NCI-H526 (cell line): Measurements from ENCODE around the gene C1R.

ENCODE experiments used
- DNase-seq, 2 experiments: peaks; one replicate each; lab custom pipeline; 2025; lab: John Stamatoyannopoulos, UW

The C1R gene

GRCh38 chr12:7099290-7099996, 7.2 kb upstream of the C1R start:
- DNase-seq = peak in 1 of 2 experiments; percentile 6

GRCh38 chr12:7096979-7097378, 4.7 kb upstream of the C1R start:
- DNase-seq = no peak

DNA sequence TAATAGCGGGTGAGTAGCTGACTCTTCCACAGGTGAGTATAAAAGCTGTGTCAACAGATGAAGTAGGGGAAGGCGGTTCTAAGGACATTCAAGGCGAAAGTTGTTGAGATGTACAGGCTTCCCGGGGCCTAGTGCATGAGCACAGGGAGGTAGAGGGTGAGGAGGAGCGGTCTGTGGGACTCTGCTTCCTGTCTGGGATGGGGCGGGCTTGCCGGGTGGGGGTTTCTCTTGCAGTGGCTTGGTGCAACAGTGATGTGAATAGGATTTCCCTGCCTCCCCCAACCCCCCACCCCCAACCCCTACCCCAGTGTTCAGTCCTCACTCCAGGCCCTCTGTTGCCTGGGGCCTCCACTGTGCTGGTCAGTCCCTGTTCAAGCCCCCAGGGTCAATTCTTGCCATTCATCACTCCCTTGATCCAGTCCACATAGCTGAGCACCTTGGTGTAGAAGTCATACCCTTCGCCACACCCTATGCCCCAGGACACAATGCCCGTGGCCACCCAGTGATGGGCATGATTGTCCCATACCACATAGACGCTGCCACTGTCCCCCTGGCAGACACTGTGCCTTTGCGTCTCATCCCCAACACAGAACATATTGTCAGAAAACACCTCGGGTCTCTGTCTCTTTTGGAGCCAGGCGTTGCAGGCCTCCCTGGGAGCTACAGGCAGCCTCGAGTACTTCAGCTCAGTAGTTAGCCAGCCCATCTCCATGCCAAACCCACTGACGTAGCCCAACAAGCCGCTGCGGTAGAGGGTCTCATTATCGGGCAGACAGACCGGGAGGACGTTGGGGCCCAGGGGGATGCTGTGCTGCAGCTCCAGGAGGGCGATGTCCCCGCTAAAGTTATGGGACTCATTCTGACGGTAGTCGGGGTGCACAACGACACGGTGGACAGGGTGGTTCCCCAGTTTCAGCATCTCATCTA, 4.0 kb upstream of the C1R start:
- no peak for DNase-seq

DNA sequence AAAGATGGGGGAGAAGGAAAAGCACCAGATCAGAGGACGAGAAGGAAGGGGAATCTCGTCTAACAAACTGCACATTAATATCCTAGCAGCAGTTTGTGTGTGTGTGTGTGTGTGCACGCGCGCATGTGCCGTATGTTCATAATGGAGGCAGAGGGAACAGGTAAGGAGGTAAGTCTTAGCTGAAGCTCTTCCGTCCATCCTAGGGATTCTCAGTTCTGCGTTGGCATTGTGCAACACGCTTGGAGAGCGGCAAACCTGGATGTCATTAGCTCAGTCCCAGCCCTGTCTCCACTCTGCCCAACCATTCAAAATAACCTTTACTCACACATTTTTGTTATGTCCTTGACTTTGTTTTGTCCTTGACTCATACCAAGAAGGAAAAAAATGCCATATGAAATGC, 1.6 kb upstream of the C1R start:
- peak in 1 of 2 experiments; percentile 21 for DNase-seq

GRCh38 chr12:7093486-7093885, 1.2 kb upstream of the C1R start:
- no peak for DNase-seq

GRCh38 chr12:7092986-7093460, 778 bp upstream of the C1R start:
- no peak for DNase-seq

DNA sequence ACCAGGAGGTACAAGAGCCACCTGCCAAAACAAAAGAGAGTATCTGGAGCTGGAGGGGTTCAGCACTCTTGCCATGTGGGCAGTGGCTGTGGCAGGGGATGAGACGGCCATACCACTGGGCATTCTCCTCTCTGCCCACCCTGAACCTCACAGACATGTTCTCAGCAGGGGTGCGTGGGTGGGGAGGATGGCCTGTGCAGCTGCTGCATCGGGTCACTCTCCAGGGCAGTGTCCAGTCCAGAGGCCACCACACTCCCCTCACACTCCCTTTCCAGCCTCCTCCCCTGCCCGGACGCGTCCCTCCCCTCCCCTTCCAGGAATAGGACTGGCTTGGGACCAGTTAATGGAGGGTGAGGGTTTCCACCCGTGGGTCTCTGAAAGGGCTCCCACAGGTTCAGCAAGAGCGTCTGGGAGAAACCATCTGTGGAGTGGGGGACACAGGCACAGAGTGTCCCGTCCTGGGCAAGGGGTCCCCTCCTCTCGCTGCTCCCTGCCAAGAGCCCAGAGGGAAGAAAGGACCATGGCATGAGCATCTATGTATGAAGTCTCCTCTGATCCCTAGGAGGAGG, 501 bp downstream of the C1R start:
- no peak for DNase-seq

GRCh38 chr12:7091171-7091570, 1.1 kb downstream of the C1R start:
- no peak for DNase-seq

GRCh38 chr12:7090222-7090998, 1.8 kb downstream of the C1R start:
- DNase-seq = no peak

DNA sequence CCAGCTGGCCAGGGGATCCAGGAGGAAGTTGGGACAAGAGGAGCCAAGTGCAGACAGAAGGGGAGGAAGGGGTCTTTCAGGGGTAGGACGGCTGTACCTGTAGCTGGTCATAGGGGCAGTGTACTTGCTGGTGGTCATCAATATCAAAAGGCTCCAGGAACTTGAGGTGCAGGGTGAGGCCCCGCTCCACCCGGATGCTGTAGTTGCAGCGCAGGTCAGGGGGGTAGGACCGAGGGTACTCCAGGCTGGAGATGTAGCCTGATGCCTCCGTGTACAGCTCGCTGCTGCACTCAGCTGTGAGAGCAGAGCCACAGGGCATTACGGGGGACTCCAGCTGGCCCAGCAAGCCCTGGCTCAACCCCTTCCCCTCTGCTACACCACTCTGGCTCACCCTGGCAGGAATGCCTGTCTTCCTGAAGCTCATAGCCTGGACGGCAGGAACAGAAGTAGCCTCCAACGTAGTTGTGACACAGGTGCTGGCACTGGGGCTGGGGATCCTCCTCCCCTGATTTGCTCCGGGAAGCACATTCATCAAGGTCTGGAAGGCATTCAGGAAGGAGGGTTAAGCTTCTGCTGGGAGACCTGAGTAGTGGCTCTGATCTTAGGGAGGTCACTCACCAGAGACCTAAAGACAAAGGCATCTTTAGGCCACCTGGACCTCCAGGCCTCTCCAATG, 2.9 kb downstream of the C1R start:
- no peak for DNase-seq

DNA sequence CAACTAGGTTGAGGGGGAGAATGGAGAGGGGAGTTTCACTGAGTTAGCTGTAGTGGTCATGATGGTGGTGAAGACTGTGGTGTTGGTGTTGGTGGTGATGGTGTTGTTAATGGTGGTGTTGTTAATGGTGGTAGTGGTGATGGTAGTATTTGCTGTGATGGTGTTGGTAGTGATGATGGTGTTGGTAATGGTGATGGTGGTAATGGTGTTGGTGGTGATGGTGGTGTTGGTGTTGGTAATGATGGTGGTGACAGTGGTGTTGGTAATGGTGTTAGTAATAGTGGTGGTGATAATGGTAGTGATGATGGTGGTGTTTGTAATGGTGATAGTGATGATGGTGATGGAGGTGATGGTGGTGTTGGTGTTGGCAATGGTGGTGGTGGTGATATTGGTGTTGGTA, 9.1 kb downstream of the C1R start:
- DNase-seq = no peak

GRCh38 chr12:7081037-7081436, 11.2 kb downstream of the C1R start:
- DNase-seq = no peak

DNA sequence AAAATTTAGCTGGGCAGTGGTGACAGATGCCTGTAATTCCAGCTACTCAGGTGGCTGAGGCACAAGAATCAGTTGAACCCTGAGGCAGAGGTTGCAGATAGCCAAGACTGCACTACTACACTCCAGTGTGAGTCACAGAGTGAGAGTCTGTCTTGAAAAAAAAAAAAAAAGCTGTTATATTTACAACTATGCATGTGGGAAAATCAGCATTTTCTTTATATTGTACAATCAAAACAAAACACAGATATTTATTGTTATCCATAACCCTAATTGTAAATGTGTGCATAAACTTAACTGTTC, 12.5 kb downstream of the C1R start:
- DNase-seq = no peak

- peak in 1 of 2 experiments; percentile 5 for DNase-seq
Observed at GRCh38 chr12:7078163-7078562, 14.1 kb downstream of the C1R start.

GRCh38 chr12:7076493-7076892, 15.8 kb downstream of the C1R start:
- DNase-seq = no peak

DNA sequence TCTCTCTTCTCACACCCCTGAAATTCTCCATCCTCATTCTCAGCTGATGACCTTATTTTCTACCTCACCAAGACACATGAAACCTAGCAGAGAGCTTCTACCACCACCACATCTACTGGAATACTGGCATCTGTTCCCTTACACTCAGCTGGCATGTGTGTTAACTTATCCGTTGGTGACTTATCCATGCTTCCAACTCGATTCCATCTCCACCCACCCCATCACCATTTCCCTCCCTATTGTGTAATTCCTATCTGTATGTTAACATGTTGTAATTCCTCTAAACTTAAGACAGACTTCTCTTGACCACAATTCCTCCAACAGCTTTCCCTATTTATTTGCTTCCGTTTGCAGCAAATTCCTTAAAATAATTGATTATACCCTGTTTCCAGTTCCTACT, 16.3 kb downstream of the C1R start:
- no peak for DNase-seq

- DNase-seq = no peak
Observed at GRCh38 chr12:7075518-7075917, 16.7 kb downstream of the C1R start.

DNA sequence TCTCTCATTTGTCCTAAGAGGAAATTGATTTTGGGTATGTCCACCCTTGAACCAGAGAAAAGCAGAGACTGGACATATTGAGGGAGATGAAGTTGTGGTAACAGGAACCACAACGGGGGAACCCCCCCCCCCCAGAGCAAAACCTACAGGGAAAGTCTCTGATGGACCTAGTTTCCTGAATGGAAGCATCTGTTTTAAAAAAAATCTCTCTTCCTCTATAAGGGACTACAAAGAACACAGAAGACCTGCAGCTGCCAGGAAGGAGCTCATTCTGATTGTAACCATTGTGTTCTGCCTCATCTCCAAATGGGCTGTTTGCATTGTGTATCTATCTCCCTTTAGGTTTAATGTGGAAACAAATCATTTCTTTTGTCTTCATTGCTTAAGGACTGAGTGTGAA, 18.3 kb downstream of the C1R start:
- DNase-seq = no peak

DNA sequence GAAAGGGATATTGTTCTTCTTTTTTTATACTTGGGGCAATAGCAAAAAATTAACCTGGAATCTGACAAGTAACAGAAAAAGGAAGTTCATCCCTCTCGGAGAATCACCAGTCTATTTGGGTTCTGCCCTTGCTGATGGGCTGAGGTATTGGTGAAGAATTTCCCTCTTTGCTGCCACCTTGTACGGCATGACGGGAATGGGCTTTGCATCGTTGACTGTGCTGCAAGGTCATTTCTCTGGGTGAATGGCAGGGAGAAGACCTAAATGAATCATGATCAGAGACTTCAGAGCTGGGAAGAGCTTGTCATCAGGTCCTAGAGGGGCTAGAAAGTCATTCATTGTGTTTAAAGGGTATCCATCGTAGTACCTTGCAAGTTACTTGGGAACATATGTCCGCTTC, 19.7 kb downstream of the C1R start:
- DNase-seq = no peak

GRCh38 chr12:7072035-7072434, 20.2 kb downstream of the C1R start:
- DNase-seq = no peak

GRCh38 chr12:7069386-7069785, 22.9 kb downstream of the C1R start:
- no peak for DNase-seq

- DNase-seq = no peak
Observed at GRCh38 chr12:7068994-7069346, 23.3 kb downstream of the C1R start.
